Mesothelial cell of epicardium (in vitro differentiated cells): ENCODE measurements around the gene VSTM4. TPM values are rescaled to one million over a fixed set of nuclear protein-coding genes. Genes with fewer than 3 reads are reported as not detected.

ENCODE experiments used
- DNase-seq, 2 experiments: peaks; one replicate each; pipeline ENCODE4 v3.0.0; 2021; ENCODE audit warnings: low spot score in 2 of 2; ENCODE audit not compliant: unreplicated experiment in 2 of 2
- H3K27ac Mint-ChIP-seq: 2 replicates; pipeline ENCODE4 v1.8.0; 2021; ENCODE audit warnings: mixed read lengths
- H3K27me3 Mint-ChIP-seq: 2 replicates; pipeline ENCODE4 v1.8.0; 2021; ENCODE audit warnings: low read depth, mixed read lengths
- H3K36me3 Mint-ChIP-seq: 2 replicates; pipeline ENCODE4 v1.8.0; 2021; ENCODE audit warnings: mixed read lengths
- H3K4me1 Mint-ChIP-seq: 2 replicates; pipeline ENCODE4 v1.8.0; 2021; ENCODE audit warnings: mixed read lengths
- H3K4me3 Mint-ChIP-seq: 2 replicates; pipeline ENCODE4 v1.8.0; 2021; ENCODE audit warnings: mild to moderate bottlenecking, moderate library complexity, mixed read lengths
- H3K9me3 Mint-ChIP-seq: 2 replicates; pipeline ENCODE4 v1.8.0; 2021; ENCODE audit warnings: mixed read lengths
- CTCF ChIP-seq: fragments of 200-600 bp; sonication (generic); IDR thresholded peaks from one replicate; pipeline ENCODE4 v1.5.0; 2021; ENCODE audit warnings: antibody characterized with exemption; ENCODE audit not compliant: unreplicated experiment
- total RNA-seq: library from RNA; stranded (reverse); gene quantifications from 3 replicates; pipeline ENCODE4 v1.2.1, GENCODE V29; 2021

The VSTM4 gene
- total RNA-seq = 3.5 to 4.1 TPM (median 3.7 TPM) in 3 replicates

- no peaks in the 10 kb centered on the region for H3K36me3 Mint-ChIP-seq
- peak in 1 of 2 experiments; percentile 64 for DNase-seq
- H3K9me3 Mint-ChIP-seq = no peaks in the 10 kb centered on the region
- peak within 1 kb of the TSS; percentile 79 for H3K27ac Mint-ChIP-seq
- peak within 1 kb of the TSS; percentile 70 for H3K4me3 Mint-ChIP-seq
- TF ChIP-seq CTCF = no peak
- peaks cover 84% of the 10 kb centered on the region for H3K27me3 Mint-ChIP-seq
- H3K4me1 Mint-ChIP-seq = peaks cover 2% of the 10 kb centered on the region
Observed at GRCh38 chr10:49115015-49115795, at the start of gene VSTM4. VSTM4 (minus strand) TSS chr10:49115522; CDS start chr10:49115485, 37 bp downstream.

- no peaks in the 10 kb centered on the region for H3K9me3 Mint-ChIP-seq
- H3K4me3 Mint-ChIP-seq = no peak overlapping the region
- TF ChIP-seq CTCF = no peak
- H3K27me3 Mint-ChIP-seq = peaks cover 53% of the 10 kb centered on the region
- H3K36me3 Mint-ChIP-seq = no peaks in the 10 kb centered on the region
- peak in 1 of 2 experiments; percentile 65 for DNase-seq
- no peak overlapping the region for H3K27ac Mint-ChIP-seq
- no peaks in the 10 kb centered on the region for H3K4me1 Mint-ChIP-seq
Observed at GRCh38 chr10:49164559-49165188, 49.4 kb upstream of the VSTM4 start.

- Mint-ChIP-seq H3K9me3 (no peaks in the 10 kb centered on the region), H3K4me1 (no peaks in the 10 kb centered on the region), H3K36me3 (no peaks in the 10 kb centered on the region), H3K4me3 (no peak overlapping the region), H3K27me3 (peaks cover 58% of the 10 kb centered on the region), H3K27ac (no peak overlapping the region)
- no peak for TF ChIP-seq CTCF
- DNase-seq = no peak
Observed at GRCh38 chr10:49163741-49164140, 48.4 kb upstream of the VSTM4 start.

- H3K9me3 Mint-ChIP-seq = no peaks in the 10 kb centered on the region
- H3K4me1 Mint-ChIP-seq = no peaks in the 10 kb centered on the region
- no peak for TF ChIP-seq CTCF
- no peak overlapping the region for H3K4me3 Mint-ChIP-seq
- no peak for DNase-seq
- peaks cover 66% of the 10 kb centered on the region for H3K27me3 Mint-ChIP-seq
- H3K36me3 Mint-ChIP-seq = no peaks in the 10 kb centered on the region
- H3K27ac Mint-ChIP-seq = no peak overlapping the region
Observed at GRCh38 chr10:49162761-49163310, 47.5 kb upstream of the VSTM4 start.

- no peaks in the 10 kb centered on the region for H3K9me3 Mint-ChIP-seq
- DNase-seq = no peak
- H3K27ac Mint-ChIP-seq = no peak overlapping the region
- H3K27me3 Mint-ChIP-seq = peaks cover 73% of the 10 kb centered on the region
- no peaks in the 10 kb centered on the region for H3K36me3 Mint-ChIP-seq
- H3K4me3 Mint-ChIP-seq = no peak overlapping the region
- no peak for TF ChIP-seq CTCF
- H3K4me1 Mint-ChIP-seq = no peaks in the 10 kb centered on the region
Observed at GRCh38 chr10:49162063-49162462, 46.7 kb upstream of the VSTM4 start.
